ENCODE data around the gene PAN2. TPM values are rescaled to one million over a fixed set of nuclear protein-coding genes. Genes with fewer than 3 reads are reported as not detected.
A peak's percentile ranks its signal among the peaks of the same experiment; 100 is the strongest.

The PAN2 gene
- total RNA-seq, 1 experiment from 2014 or later = 15.3 TPM

DNA sequence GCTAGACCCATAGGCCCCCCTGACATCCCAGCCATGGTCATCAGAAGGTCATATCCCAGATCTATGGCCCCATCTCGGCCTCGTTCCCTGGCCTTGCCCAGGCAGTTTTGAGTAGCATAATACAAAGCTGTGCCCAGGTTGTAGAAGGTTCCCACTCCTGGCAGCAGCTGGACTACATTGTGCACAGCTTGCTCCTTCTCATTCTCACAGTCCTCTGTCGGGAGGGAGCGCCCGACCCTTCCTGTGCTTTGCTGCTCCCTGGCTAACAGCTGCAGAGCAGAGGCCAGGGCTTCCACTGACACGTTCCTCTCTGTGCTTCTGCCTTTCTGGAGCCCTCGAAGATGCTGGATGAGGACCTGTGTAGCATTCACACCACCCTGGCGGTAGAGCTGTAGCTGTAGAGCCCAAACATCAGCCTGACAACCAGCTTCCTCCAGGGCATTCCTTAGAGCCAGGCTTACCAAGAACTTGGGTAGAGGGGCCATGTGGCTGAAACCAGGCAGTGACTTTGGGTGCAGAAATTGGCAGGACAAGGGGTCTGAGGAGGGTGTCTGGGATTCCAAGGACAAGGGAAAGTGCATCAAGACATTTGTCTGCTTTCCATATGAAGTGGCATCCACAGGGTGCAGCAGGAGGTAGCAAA is 27.8 kb upstream of the PAN2 start:
- H4K20me1 ChIP-seq (ENCODE audit: low read length) = no peaks in the 10 kb centered on the region
- no peaks in the 10 kb centered on the region for H3F3A ChIP-seq (ENCODE audit: low read length, unreplicated experiment)
- H3K79me2 ChIP-seq (ENCODE audit: low read length) = peaks cover 26% of the 10 kb centered on the region
- H3K4me3 ChIP-seq (ENCODE audit: low read length) = no peak overlapping the region
- H3K9ac ChIP-seq (ENCODE audit: low read length) = no peak overlapping the region
- no peak overlapping the region for H3K27ac ChIP-seq (ENCODE audit: low read length)
- BruUV-seq (replicated peaks) = no TSS peak
- H3K9me2 ChIP-seq (replicated peaks; ENCODE audit: low read length) = no peaks in the 10 kb centered on the region
- ATAC-seq (no peak), DNase-seq (no peak)
- H2AFZ ChIP-seq (ENCODE audit: low read length) = no peak overlapping the region
- no peak overlapping the region for H3K4me2 ChIP-seq (ENCODE audit: low read length)
- peaks cover 14% of the 10 kb centered on the region for H3K4me1 ChIP-seq (ENCODE audit: insufficient read depth, low read length)
- TF ChIP-seq EZH2 (IDR thresholded peaks at IDR 0.05; ENCODE audit: low read length, unreplicated experiment) = no peak
- TF ChIP-seq EZH2phosphoT487 (IDR thresholded peaks at IDR 0.05; ENCODE audit: borderline replicate concordance, low read length) = no peak
- TF ChIP-seq, protein P1, sequence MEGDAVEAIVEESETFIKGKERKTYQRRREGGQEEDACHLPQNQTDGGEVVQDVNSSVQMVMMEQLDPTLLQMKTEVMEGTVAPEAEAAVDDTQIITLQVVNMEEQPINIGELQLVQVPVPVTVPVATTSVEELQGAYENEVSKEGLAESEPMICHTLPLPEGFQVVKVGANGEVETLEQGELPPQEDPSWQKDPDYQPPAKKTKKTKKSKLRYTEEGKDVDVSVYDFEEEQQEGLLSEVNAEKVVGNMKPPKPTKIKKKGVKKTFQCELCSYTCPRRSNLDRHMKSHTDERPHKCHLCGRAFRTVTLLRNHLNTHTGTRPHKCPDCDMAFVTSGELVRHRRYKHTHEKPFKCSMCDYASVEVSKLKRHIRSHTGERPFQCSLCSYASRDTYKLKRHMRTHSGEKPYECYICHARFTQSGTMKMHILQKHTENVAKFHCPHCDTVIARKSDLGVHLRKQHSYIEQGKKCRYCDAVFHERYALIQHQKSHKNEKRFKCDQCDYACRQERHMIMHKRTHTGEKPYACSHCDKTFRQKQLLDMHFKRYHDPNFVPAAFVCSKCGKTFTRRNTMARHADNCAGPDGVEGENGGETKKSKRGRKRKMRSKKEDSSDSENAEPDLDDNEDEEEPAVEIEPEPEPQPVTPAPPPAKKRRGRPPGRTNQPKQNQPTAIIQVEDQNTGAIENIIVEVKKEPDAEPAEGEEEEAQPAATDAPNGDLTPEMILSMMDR (conservative IDR thresholded peaks at IDR 0.05; ENCODE audit: low read depth, low read length) = no peak
- intact Hi-C loops (cut with micrococcal nuclease) = loop anchor here (5.0 kb wide), 1 partner anchor 44 kb away; the partner anchor contains the start of gene CNPY2
- H3K9me3 ChIP-seq (ENCODE audit: low read length) = no peaks in the 10 kb centered on the region
- no peaks in the 10 kb centered on the region for H3K27me3 ChIP-seq (ENCODE audit: low read length)
- CTCF ChIA-PET = no interaction called here
- no peaks in the 10 kb centered on the region for H3K36me3 ChIP-seq (ENCODE audit: low read depth, low read length)
- POLR2A ChIA-PET (ENCODE audit: unreplicated experiment) = no interaction called here

DNA sequence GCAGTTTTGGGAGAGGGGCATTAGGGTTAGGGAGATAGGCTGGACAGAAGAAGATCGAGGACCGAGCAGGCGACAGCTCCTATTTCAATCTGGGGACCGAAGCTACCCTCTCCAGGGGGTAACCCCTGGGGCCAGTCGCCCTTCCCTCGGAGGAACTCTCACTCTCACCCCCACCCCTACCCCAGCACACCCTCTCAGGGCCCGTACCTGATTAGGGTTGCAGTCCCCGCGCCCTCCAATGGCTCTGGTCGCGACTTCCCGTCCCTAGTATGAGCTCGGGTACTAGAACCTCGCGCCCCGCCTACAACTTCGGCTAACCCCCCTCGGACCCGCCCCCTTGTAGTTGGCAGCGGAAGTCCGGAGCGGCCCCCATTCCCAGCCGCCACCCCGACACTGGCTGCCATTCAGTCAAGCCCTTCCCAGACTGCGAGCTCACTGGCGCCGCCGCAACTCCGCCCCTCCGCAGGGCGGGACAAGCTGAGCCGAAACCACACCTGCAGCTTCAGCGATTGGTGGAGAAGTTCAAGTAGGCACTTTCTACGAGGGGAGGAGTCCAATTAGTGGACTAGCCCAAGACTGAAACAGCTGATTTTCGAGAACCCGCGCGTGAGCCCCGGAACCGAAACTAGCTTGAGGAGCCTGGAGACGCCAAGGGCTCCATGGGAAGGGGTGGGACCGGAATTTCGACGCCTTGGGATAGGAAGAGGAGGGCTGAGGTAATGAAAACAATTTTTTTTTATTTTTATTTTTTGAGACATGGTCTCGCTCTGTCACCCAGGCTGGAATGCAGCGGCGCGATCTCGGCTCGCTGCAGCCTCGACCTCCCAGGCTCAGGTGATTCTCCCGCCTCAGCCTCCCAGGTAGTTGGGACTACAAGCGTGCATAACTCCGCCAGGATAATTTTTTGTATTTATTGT is 26.3 kb upstream of the PAN2 start, which contains the start of gene STAT2:
Gene STAT2, minus strand, starts transcription at position 257 of the 917 bp plus-strand sequence. CDS start 3,536 bp downstream, outside the sequence.
- Histone ChIP-seq H3F3A (ENCODE audit: low read length, unreplicated experiment) (no peaks in the 10 kb centered on the region), H3K27me3 (ENCODE audit: low read length) (no peaks in the 10 kb centered on the region), H3K4me3 (ENCODE audit: low read length) (peak within 1 kb of the TSS; percentile 85), H2AFZ (ENCODE audit: low read length) (peak within 1 kb of the TSS; percentile 74), H3K9ac (ENCODE audit: low read length) (peak within 1 kb of the TSS; percentile 79), H3K9me2 (replicated peaks; ENCODE audit: low read length) (no peaks in the 10 kb centered on the region), H3K4me2 (ENCODE audit: low read length) (peak within 1 kb of the TSS; percentile 91), H3K9me3 (ENCODE audit: low read length) (no peaks in the 10 kb centered on the region), H3K4me1 (ENCODE audit: insufficient read depth, low read length) (peaks cover 14% of the 10 kb centered on the region), H3K36me3 (ENCODE audit: low read depth, low read length) (no peaks in the 10 kb centered on the region; the same call in none of the 2 replicates), H3K27ac (ENCODE audit: low read length) (peak within 1 kb of the TSS; percentile 44), H3K79me2 (ENCODE audit: low read length) (peaks cover 26% of the 10 kb centered on the region), H4K20me1 (ENCODE audit: low read length) (no peaks in the 10 kb centered on the region)
- CTCF ChIA-PET = interaction anchor here (0.5 to 1.6 kb wide), 5 partner anchors 9 to 1049 kb away, joined by 3 to 12 read pairs (median 6); no protein-coding TSS in a partner anchor
- TF ChIP-seq EZH2phosphoT487 (IDR thresholded peaks at IDR 0.05; ENCODE audit: borderline replicate concordance, low read length) (no peak), EZH2 (IDR thresholded peaks at IDR 0.05; ENCODE audit: low read length, unreplicated experiment) (no peak)
- TF ChIP-seq, protein P1 (conservative IDR thresholded peaks at IDR 0.05; ENCODE audit: low read depth, low read length) = no peak
- POLR2A ChIA-PET (ENCODE audit: unreplicated experiment) = interaction anchor here (0.5 to 1.4 kb wide), 16 partner anchors 9 to 1070 kb away, joined by 3 to 57 read pairs (median 6); partner anchors contain the start of genes DNAJC14, IL23A, PAN2 and RBMS2
- ATAC-seq (peak; percentile 97), DNase-seq (peak; percentile 99)
- intact Hi-C loops (cut with micrococcal nuclease) = loop anchor here (5.0 kb wide), 1 partner anchor 43 kb away; the partner anchor contains the start of gene CNPY2
- BruUV-seq (replicated peaks) = no TSS peak

Data from PC-3 (cell line).